A549 treated with GW870086 at 1 μM for 4 hours (cell line): ENCODE data around the gene VWA2. TPM values are rescaled to one million over a fixed set of nuclear protein-coding genes. Genes with fewer than 3 reads are reported as not detected.

Source experiments
- total RNA-seq: library from RNA; stranded (reverse); fragments of 200-300 nt; extraction: Qiagen RNA extraction; gene quantifications from 5 replicates; pipeline ENCODE4 v1.2.3, GENCODE V29; 2022; ENCODE audit warnings: low read depth

VWA2 gene, protein sequence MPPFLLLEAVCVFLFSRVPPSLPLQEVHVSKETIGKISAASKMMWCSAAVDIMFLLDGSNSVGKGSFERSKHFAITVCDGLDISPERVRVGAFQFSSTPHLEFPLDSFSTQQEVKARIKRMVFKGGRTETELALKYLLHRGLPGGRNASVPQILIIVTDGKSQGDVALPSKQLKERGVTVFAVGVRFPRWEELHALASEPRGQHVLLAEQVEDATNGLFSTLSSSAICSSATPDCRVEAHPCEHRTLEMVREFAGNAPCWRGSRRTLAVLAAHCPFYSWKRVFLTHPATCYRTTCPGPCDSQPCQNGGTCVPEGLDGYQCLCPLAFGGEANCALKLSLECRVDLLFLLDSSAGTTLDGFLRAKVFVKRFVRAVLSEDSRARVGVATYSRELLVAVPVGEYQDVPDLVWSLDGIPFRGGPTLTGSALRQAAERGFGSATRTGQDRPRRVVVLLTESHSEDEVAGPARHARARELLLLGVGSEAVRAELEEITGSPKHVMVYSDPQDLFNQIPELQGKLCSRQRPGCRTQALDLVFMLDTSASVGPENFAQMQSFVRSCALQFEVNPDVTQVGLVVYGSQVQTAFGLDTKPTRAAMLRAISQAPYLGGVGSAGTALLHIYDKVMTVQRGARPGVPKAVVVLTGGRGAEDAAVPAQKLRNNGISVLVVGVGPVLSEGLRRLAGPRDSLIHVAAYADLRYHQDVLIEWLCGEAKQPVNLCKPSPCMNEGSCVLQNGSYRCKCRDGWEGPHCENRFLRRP
- 0.05 TPM in 1 of 5 replicates, not detected in the others for total RNA-seq

DNA sequence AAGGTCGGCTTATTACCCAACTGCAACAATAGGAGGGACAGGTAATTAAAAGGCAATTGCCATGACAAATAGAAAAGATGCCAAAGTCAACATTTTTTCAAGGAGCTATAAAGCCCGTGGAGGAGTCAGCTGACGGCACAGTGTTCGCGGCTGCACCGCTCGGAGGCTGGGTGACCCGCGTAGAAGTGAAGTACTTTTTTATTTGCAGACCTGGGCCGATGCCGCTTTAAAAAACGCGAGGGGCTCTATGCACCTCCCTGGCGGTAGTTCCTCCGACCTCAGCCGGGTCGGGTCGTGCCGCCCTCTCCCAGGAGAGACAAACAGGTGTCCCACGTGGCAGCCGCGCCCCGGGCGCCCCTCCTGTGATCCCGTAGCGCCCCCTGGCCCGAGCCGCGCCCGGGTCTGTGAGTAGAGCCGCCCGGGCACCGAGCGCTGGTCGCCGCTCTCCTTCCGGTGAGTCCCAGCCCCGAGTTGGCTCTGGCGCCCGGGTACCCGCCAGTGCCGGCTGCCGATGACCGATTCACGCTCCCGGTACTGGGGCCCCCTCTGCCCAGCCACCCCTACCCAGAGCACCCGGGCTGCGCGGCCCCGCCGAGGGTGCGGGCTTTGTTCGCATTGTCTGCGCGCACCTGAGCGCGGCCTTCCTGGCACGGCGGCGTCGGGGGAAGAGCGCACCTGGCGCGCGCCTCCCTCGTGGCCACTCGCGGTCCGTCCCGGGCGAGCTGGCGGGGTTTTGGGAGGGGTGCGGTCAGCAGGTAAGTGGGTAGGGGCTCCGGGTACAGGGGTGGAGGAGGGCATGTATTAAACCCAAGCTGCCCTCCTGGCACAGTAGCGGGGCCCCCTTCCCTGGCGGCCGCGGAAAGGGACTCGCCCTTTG lies at the start of gene VWA2:
VWA2 (plus strand) TSS at position 138 of the 877 bp plus-strand sequence. CDS start 9,460 bp downstream, outside the sequence.

Other genes with a start within 250 kb of the VWA2 start
- 0.62 to 1.6 TPM (median 1.1 TPM) in 5 replicates for gene ADRB1, start 195.4 kb upstream of the VWA2 start, total RNA-seq
- gene CCDC186, start 65.1 kb upstream of the VWA2 start, total RNA-seq = 2.8 to 6.2 TPM (median 5.4 TPM) in 5 replicates
- not detected in 5 replicates for gene TDRD1, start 59.9 kb upstream of the VWA2 start, total RNA-seq
- 23.2 to 30.5 TPM (median 28.2 TPM) in 5 replicates for gene AFAP1L2, start 165.2 kb downstream of the VWA2 start, total RNA-seq